OCI-LY1 (cell line): ENCODE measurements around the gene SLFN12.
"Not testable (repeated sequence)": the region's sequence is repeated elsewhere in the genome, so short reads cannot be mapped to it uniquely, and the experiment has no call there.

Experiments
- H2AFZ ChIP-seq: fragments of 200-600 bp; sonication (generic), shearing (Covaris generic); 2 replicates; pipeline ENCODE4 v1.6.0; 2014; ENCODE audit warnings: antibody characterized with exemption, mild to moderate bottlenecking, low read length
- H3F3A ChIP-seq: fragments of 200-600 bp; sonication (generic), shearing (Covaris generic); 2 replicates; pipeline ENCODE4 v1.6.0; 2014; ENCODE audit warnings: mild to moderate bottlenecking, antibody characterized with exemption, low read length, moderate library complexity; ENCODE audit not compliant: insufficient read depth
- H3K27ac ChIP-seq: fragments of 200-600 bp; sonication (generic); 2 replicates; pipeline ENCODE4 v1.5.1; 2014; ENCODE audit warnings: low read length, mixed run types, mild to moderate bottlenecking, low read depth; ENCODE audit not compliant: poor library complexity, severe bottlenecking
- H3K27me3 ChIP-seq: fragments of 200-600 bp; sonication (generic); 2 replicates; pipeline ENCODE4 v1.6.0; 2014; ENCODE audit warnings: antibody characterized with exemption, mild to moderate bottlenecking, low read length, moderate library complexity; ENCODE audit not compliant: insufficient read depth
- H3K36me3 ChIP-seq: fragments of 200-600 bp; sonication (generic); 2 replicates; pipeline ENCODE4 v1.6.1; 2014; ENCODE audit warnings: mild to moderate bottlenecking, antibody characterized with exemption, low read length, moderate library complexity, mixed read lengths; ENCODE audit not compliant: insufficient read depth
- H3K4me1 ChIP-seq: fragments of 200-600 bp; sonication (generic); 2 replicates; pipeline ENCODE4 v1.5.1; 2014; ENCODE audit warnings: mild to moderate bottlenecking, low read length, moderate library complexity; ENCODE audit not compliant: insufficient read depth, severe bottlenecking
- H3K4me2 ChIP-seq: fragments of 200-600 bp; sonication (generic), shearing (Covaris generic); 2 replicates; pipeline ENCODE4 v1.6.1; 2014; ENCODE audit warnings: low read length
- H3K4me3 ChIP-seq: fragments of 200-600 bp; sonication (generic); 2 replicates; pipeline ENCODE4 v1.5.1; 2014; ENCODE audit warnings: low read length, low read depth, mild to moderate bottlenecking, mixed read lengths; ENCODE audit not compliant: poor library complexity, severe bottlenecking
- H3K79me2 ChIP-seq: fragments of 200-600 bp; shearing (Covaris generic); 2 replicates; pipeline ENCODE4 v1.6.1; 2016; ENCODE audit warnings: mixed run types, low read length, mixed read lengths; ENCODE audit not compliant: insufficient read depth
- H3K9ac ChIP-seq: fragments of 200-600 bp; sonication (generic), shearing (Covaris generic); 2 replicates; pipeline ENCODE4 v1.6.1; 2014; ENCODE audit warnings: mild to moderate bottlenecking, low read length, mixed read lengths
- H3K9me2 ChIP-seq: fragments of 200-600 bp; sonication (generic), shearing (Covaris generic); 2 replicates; pipeline ENCODE4 v1.6.1; 2014; ENCODE audit warnings: low read depth, mild to moderate bottlenecking, low read length, mixed read lengths
- H3K9me3 ChIP-seq: fragments of 200-600 bp; shearing (Covaris generic); 2 replicates; pipeline ENCODE4 v1.6.1; 2014; ENCODE audit warnings: low read length, mixed read lengths
- H4K20me1 ChIP-seq: fragments of 200-600 bp; sonication (generic), shearing (Covaris generic); 2 replicates; pipeline ENCODE4 v1.6.0; 2016; ENCODE audit warnings: mild to moderate bottlenecking, low read length; ENCODE audit not compliant: insufficient read depth
- CTCF ChIP-seq: fragments of 200-600 bp; sonication (generic), shearing (Covaris generic); IDR thresholded peaks from 2 replicates; pipeline ENCODE4 v1.5.1; 2017; ENCODE audit warnings: mild to moderate bottlenecking, antibody characterized with exemption, low read length, moderate library complexity, mixed read lengths
- EZH2 ChIP-seq: fragments of 200-600 bp; sonication (generic), shearing (Covaris generic); IDR thresholded peaks from 2 replicates; pipeline ENCODE4 v1.8.0; 2017; ENCODE audit warnings: borderline replicate concordance, mixed run types, mild to moderate bottlenecking, antibody characterized with exemption, low read length, moderate library complexity, mixed read lengths

SLFN12 gene

GRCh38 chr17:35423761-35424160 lies 8.5 kb downstream of the SLFN12 start:
- no peaks in the 10 kb centered on the region for H3K9me3 ChIP-seq
- H3F3A ChIP-seq: no peaks in the 10 kb centered on the region
- no peak overlapping the region for H3K4me2 ChIP-seq
- no peaks in the 10 kb centered on the region for H3K79me2 ChIP-seq
- H3K9me2 ChIP-seq: no peaks in the 10 kb centered on the region
- H3K27me3 ChIP-seq: no peaks in the 10 kb centered on the region
- no peaks in the 10 kb centered on the region for H4K20me1 ChIP-seq
- H3K27ac ChIP-seq: no peak overlapping the region
- H2AFZ ChIP-seq: no peak overlapping the region
- TF ChIP-seq CTCF (no peak), EZH2 (no peak)
- no peaks in the 10 kb centered on the region for H3K4me1 ChIP-seq
- H3K36me3 ChIP-seq: no peaks in the 10 kb centered on the region
- H3K9ac ChIP-seq: no peak overlapping the region
- no peak overlapping the region for H3K4me3 ChIP-seq

- H3K27me3 ChIP-seq, H3K9me3 ChIP-seq, H3K79me2 ChIP-seq, H3K4me3 ChIP-seq, H3K4me1 ChIP-seq, H3F3A ChIP-seq, H2AFZ ChIP-seq, H3K36me3 ChIP-seq, H4K20me1 ChIP-seq, H3K9me2 ChIP-seq, H3K9ac ChIP-seq, H3K27ac ChIP-seq, H3K4me2 ChIP-seq: not testable (repeated sequence)
Measured at GRCh38 chr17:35421069-35421468, 11.2 kb downstream of the SLFN12 start.

- no peaks in the 10 kb centered on the region for H3K27me3 ChIP-seq
- no peaks in the 10 kb centered on the region for H3K79me2 ChIP-seq
- H4K20me1 ChIP-seq: no peaks in the 10 kb centered on the region
- no peaks in the 10 kb centered on the region for H3K9me3 ChIP-seq
- H3K4me3 ChIP-seq: no peak overlapping the region
- H2AFZ ChIP-seq: no peak overlapping the region
- no peak overlapping the region for H3K27ac ChIP-seq
- H3K4me1 ChIP-seq: no peaks in the 10 kb centered on the region
- no peaks in the 10 kb centered on the region for H3K9me2 ChIP-seq
- TF ChIP-seq CTCF (no peak), EZH2 (no peak)
- no peak overlapping the region for H3K4me2 ChIP-seq
- no peak overlapping the region for H3K9ac ChIP-seq
- no peaks in the 10 kb centered on the region for H3F3A ChIP-seq
- H3K36me3 ChIP-seq: no peaks in the 10 kb centered on the region
Measured at GRCh38 chr17:35416659-35417058, 15.6 kb downstream of the SLFN12 start.

GRCh38 chr17:35414707-35415106 lies 17.6 kb downstream of the SLFN12 start:
- not testable (repeated sequence) for H3F3A ChIP-seq, H3K9me2 ChIP-seq, H3K27me3 ChIP-seq, H3K27ac ChIP-seq, H4K20me1 ChIP-seq, H3K36me3 ChIP-seq, H3K9ac ChIP-seq, H3K4me2 ChIP-seq, H3K4me1 ChIP-seq, H3K9me3 ChIP-seq, H2AFZ ChIP-seq, H3K79me2 ChIP-seq, H3K4me3 ChIP-seq
